HG03460 (cell line): ENCODE data around the gene MED19.
"Not testable (repeated sequence)": the region's sequence is repeated elsewhere in the genome, so short reads cannot be mapped to it uniquely, and the experiment has no call there.

ENCODE experiments used
- ATAC-seq: cut with Tn5 transposase; IDR thresholded peaks from one replicate; pipeline ENCODE4 v1.9.1; 2021; ENCODE audit not compliant: unreplicated experiment

The MED19 gene

GRCh38 chr11:57705432-57705831 is 6.6 kb downstream of the MED19 start:
- not testable (repeated sequence) for ATAC-seq

GRCh38 chr11:57704932-57705331 is 7.1 kb downstream of the MED19 start:
- no peak for ATAC-seq

GRCh38 chr11:57703341-57703740 is 8.7 kb downstream of the MED19 start:
- ATAC-seq: no peak

- ATAC-seq: no peak
These were observed 11.6 kb downstream of the MED19 start for GRCh38 chr11:57700425-57700824.

GRCh38 chr11:57699813-57700212 is 12.2 kb downstream of the MED19 start:
- ATAC-seq: no peak

- no peak for ATAC-seq
These were observed 13.1 kb downstream of the MED19 start for GRCh38 chr11:57698843-57699365.

GRCh38 chr11:57690474-57690873 is 21.5 kb downstream of the MED19 start:
- not testable (repeated sequence) for ATAC-seq

- no peak for ATAC-seq
These were observed 30.8 kb downstream of the MED19 start for GRCh38 chr11:57681168-57681567.

GRCh38 chr11:57680552-57680874 is 31.5 kb downstream of the MED19 start:
- no peak for ATAC-seq

- ATAC-seq: no peak
These were observed 32.6 kb downstream of the MED19 start for GRCh38 chr11:57679396-57679795.

- ATAC-seq: no peak
These were observed 36.7 kb downstream of the MED19 start for GRCh38 chr11:57675176-57675941.

GRCh38 chr11:57674251-57674650 is 37.8 kb downstream of the MED19 start:
- no peak for ATAC-seq

- ATAC-seq: peak; percentile 12
These were observed 43.6 kb downstream of the MED19 start for GRCh38 chr11:57668434-57668782.

GRCh38 chr11:57667736-57668433 is 44.1 kb downstream of the MED19 start, which contains the start of gene ZDHHC5:
Gene ZDHHC5 (plus strand): TSS chr11:57668114. CDS start chr11:57673091, 4,977 bp downstream.
- peak; percentile 80 for ATAC-seq

GRCh38 chr11:57667117-57667735 is 44.8 kb downstream of the MED19 start:
- peak; percentile 63 for ATAC-seq

- no peak for ATAC-seq
These were observed 48.0 kb downstream of the MED19 start for GRCh38 chr11:57663975-57664374.

- ATAC-seq: no peak
These were observed 49.1 kb downstream of the MED19 start for GRCh38 chr11:57662893-57663292.

- ATAC-seq: no peak
These were observed 52.3 kb downstream of the MED19 start for GRCh38 chr11:57659669-57660068.

GRCh38 chr11:57658023-57658361 is 54.0 kb downstream of the MED19 start:
- ATAC-seq: no peak

GRCh38 chr11:57657194-57658022 is 54.6 kb downstream of the MED19 start, which contains the start of gene CLP1:
Gene CLP1 (plus strand): TSS chr11:57657762. CDS start chr11:57659477, 1,715 bp downstream.
- peak; percentile 98 for ATAC-seq

- ATAC-seq: no peak
These were observed 55.2 kb downstream of the MED19 start for GRCh38 chr11:57656885-57657193.
